ENCODE data around the gene DNASE1. TPM values are rescaled to one million over a fixed set of nuclear protein-coding genes. Genes with fewer than 3 reads are reported as not detected.
A peak's percentile ranks its signal among the peaks of the same experiment; 100 is the strongest.

The DNASE1 gene
- total and polyA plus RNA-seq, 11 donors = 3.2 to 10.2 (median 6.0) TPM

GRCh38 chr16:3673201-3673600, 18.7 kb downstream of the DNASE1 start:
- intact Hi-C loops (cut with DNase I) = no loop called here
- DNase-seq (peak in 2 of 5 donors; percentile 12 to 18), ATAC-seq (no peak)
- H3K36me3 ChIP-seq = peaks cover 0 to 86% (median 63%) of the 10 kb centered on the region in 9 donors
- no peaks in the 10 kb centered on the region for H3K9me3 ChIP-seq
- H3K4me1 ChIP-seq = peaks cover 0 to 16% (median 3%) of the 10 kb centered on the region in 12 donors
- no peak overlapping the region for H3K4me3 ChIP-seq
- no peak for TF ChIP-seq POLR2A (IDR thresholded peaks at IDR 0.05)
- TF ChIP-seq CTCF (IDR thresholded peaks at IDR 0.05) = no peak
- no peaks in the 10 kb centered on the region for H3K27me3 ChIP-seq
- no peak overlapping the region for H3K27ac ChIP-seq
- WGBS, 4 donors = 94 to 96% (median 95%) methylated on average over 18 of the region's 18 CpGs

GRCh38 chr16:3673676-3674377, 19.3 kb downstream of the DNASE1 start:
- H3K27me3 ChIP-seq = no peaks in the 10 kb centered on the region
- peaks cover 0 to 16% (median 3%) of the 10 kb centered on the region in 12 donors for H3K4me1 ChIP-seq
- WGBS, 4 donors = 94 to 95% (median 94%) methylated on average over 13 of the region's 13 CpGs
- H3K27ac ChIP-seq = no peak overlapping the region
- TF ChIP-seq POLR2A (IDR thresholded peaks at IDR 0.05) (no peak), CTCF (IDR thresholded peaks at IDR 0.05) (no peak)
- no peaks in the 10 kb centered on the region for H3K9me3 ChIP-seq
- ATAC-seq (no peak), DNase-seq (peak in 2 of 5 donors; percentile 24 to 51)
- intact Hi-C loops (cut with DNase I) = no loop called here
- H3K36me3 ChIP-seq = peaks cover 0 to 86% (median 62%) of the 10 kb centered on the region in 9 donors
- no peak overlapping the region for H3K4me3 ChIP-seq

GRCh38 chr16:3674513-3675295, 20.2 kb downstream of the DNASE1 start:
- DNase-seq (peak in 2 of 5 donors; percentile 19 to 53), ATAC-seq (peak in 1 of 4 donors; percentile 12)
- Histone ChIP-seq H3K4me3 (no peak overlapping the region), H3K27ac (no peak overlapping the region), H3K9me3 (no peaks in the 10 kb centered on the region), H3K27me3 (no peaks in the 10 kb centered on the region), H3K4me1 (peaks cover 0 to 16% (median 3%) of the 10 kb centered on the region in 12 donors), H3K36me3 (peaks cover 0 to 90% (median 67%) of the 10 kb centered on the region in 9 donors)
- intact Hi-C loops (cut with DNase I) = no loop called here
- 90 to 93% (median 92%) methylated on average over 31 to 34 of the region's 34 CpGs for WGBS, 4 donors
- TF ChIP-seq CTCF (IDR thresholded peaks at IDR 0.05) (no peak), POLR2A (IDR thresholded peaks at IDR 0.05) (no peak)

DNA sequence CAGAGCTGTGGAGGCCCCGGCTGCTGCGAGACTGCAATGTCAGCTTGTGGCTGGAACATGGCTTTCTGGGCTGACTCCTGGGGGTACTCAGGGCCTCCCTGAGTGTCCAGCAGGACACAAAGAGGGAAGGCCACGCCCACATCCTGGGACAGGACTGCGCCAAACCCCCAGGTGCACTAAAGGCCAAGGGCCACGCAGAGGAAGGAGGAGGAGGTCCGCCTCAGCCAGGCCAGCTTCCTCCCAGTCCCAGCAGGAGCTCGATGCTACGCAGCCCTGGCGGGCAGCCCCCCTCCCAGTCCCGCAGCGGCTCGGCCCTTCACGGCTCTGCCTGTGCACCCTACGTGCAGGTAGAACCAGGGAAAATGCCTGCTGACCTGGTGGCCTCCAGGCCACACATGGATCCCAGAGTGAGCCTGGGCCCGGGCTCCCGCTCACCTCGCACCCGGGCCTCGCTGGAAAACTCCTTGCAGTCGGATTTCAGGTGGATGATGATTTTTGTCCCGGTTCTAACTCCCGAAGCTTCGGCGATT, 21.2 kb downstream of the DNASE1 start:
- H3K9me3 ChIP-seq = no peaks in the 10 kb centered on the region

More for the DNA sequence above, 21.2 kb downstream of the DNASE1 start:
- H3K27ac ChIP-seq = peak overlapping the region in 2 of 12 donors; percentile 4 to 17
- peaks cover 0 to 92% (median 76%) of the 10 kb centered on the region in 9 donors for H3K36me3 ChIP-seq
- peaks cover 0 to 18% (median 3%) of the 10 kb centered on the region in 12 donors for H3K4me1 ChIP-seq
- intact Hi-C loops (cut with DNase I) = no loop called here
- H3K4me3 ChIP-seq = no peak overlapping the region
- DNase-seq = peak in 1 of 5 donors; percentile 53
- ATAC-seq = peak in 1 of 4 donors; percentile 69
- H3K27me3 ChIP-seq = no peaks in the 10 kb centered on the region
- TF ChIP-seq CTCF (IDR thresholded peaks at IDR 0.05) (no peak), POLR2A (IDR thresholded peaks at IDR 0.05) (no peak)
- 72 to 88% (median 82%) methylated on average over 12 to 24 of the region's 24 CpGs for WGBS, 4 donors
